ENCODE data around the gene FUT7. TPM values are rescaled to one million over a fixed set of nuclear protein-coding genes. Genes with fewer than 3 reads are reported as not detected.

Gene FUT7
- total and polyA plus RNA-seq, 2 of the 13 experiments (the other 11 are each of a cell fraction or from before 2014, with no cell fraction given), result 0.05 TPM; not detected in 1

DNA sequence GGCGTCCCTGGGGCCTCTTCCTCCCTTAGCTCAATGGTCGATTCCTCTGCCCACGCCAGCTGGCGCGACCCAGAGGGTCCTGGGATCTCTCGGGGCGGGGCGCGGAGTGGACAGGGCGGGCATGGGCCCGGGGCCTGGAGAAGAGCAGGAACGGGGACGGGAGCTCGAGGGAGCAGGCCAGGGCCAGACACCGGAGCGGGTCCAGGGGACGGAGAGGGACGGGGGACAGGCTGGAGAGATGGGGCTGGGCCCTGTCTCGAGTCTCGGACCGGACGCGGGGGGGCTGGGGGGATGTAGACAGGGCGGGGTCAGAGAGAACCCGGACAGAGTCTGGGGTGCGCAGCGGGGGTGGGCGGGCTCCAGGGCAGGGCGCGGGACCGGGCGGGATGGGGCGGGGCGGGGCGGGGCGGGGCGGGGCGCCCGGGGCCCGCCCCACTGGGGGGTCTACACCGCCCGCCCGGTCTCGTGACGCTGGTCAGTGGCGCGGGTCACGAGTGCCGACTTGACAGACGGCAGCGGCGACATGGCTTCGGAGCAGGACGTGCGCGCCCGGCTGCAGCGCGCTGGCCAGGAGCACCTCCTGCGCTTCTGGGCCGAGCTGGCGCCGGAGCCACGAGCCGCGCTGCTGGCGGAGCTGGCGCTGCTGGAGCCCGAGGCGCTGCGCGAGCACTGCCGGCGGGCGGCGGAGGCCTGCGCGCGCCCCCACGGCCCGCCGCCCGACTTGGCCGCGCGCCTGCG is 45.3 kb upstream of the FUT7 start, which contains the start of gene UAP1L1 (continued):
- TF ChIP-seq, protein P1, sequence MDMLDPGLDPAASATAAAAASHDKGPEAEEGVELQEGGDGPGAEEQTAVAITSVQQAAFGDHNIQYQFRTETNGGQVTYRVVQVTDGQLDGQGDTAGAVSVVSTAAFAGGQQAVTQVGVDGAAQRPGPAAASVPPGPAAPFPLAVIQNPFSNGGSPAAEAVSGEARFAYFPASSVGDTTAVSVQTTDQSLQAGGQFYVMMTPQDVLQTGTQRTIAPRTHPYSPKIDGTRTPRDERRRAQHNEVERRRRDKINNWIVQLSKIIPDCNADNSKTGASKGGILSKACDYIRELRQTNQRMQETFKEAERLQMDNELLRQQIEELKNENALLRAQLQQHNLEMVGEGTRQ (IDR thresholded peaks at IDR 0.05; ENCODE audit: low read depth, low read length), result no peak
- TF ChIP-seq, protein P1 (CRISPR knock-in tag; IDR thresholded peaks at IDR 0.05; ENCODE audit: borderline replicate concordance), result no peak
- TF ChIP-seq ELF4 (CRISPR knock-in tag; IDR thresholded peaks at IDR 0.05; ENCODE audit: borderline replicate concordance), result no peak
- no peak for TF ChIP-seq ZNF569 (CRISPR knock-in tag; IDR thresholded peaks at IDR 0.05; ENCODE audit: borderline replicate concordance)
- no peak for TF ChIP-seq TBP (CRISPR knock-in tag; IDR thresholded peaks at IDR 0.05)
- TF ChIP-seq DR1 (CRISPR knock-in tag; IDR thresholded peaks at IDR 0.05), result no peak
- no peak for TF ChIP-seq RORA (CRISPR knock-in tag; IDR thresholded peaks at IDR 0.05)
- TF ChIP-seq, protein P2, sequence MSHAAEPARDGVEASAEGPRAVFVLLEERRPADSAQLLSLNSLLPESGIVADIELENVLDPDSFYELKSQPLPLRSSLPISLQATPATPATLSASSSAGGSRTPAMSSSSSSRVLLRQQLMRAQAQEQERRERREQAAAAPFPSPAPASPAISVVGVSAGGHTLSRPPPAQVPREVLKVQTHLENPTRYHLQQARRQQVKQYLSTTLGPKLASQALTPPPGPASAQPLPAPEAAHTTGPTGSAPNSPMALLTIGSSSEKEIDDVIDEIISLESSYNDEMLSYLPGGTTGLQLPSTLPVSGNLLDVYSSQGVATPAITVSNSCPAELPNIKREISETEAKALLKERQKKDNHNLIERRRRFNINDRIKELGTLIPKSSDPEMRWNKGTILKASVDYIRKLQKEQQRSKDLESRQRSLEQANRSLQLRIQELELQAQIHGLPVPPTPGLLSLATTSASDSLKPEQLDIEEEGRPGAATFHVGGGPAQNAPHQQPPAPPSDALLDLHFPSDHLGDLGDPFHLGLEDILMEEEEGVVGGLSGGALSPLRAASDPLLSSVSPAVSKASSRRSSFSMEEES (CRISPR knock-in tag; IDR thresholded peaks at IDR 0.05), result peak; percentile 65; the same call in 1 of the 2 replicates
- TF ChIP-seq, protein P3, sequence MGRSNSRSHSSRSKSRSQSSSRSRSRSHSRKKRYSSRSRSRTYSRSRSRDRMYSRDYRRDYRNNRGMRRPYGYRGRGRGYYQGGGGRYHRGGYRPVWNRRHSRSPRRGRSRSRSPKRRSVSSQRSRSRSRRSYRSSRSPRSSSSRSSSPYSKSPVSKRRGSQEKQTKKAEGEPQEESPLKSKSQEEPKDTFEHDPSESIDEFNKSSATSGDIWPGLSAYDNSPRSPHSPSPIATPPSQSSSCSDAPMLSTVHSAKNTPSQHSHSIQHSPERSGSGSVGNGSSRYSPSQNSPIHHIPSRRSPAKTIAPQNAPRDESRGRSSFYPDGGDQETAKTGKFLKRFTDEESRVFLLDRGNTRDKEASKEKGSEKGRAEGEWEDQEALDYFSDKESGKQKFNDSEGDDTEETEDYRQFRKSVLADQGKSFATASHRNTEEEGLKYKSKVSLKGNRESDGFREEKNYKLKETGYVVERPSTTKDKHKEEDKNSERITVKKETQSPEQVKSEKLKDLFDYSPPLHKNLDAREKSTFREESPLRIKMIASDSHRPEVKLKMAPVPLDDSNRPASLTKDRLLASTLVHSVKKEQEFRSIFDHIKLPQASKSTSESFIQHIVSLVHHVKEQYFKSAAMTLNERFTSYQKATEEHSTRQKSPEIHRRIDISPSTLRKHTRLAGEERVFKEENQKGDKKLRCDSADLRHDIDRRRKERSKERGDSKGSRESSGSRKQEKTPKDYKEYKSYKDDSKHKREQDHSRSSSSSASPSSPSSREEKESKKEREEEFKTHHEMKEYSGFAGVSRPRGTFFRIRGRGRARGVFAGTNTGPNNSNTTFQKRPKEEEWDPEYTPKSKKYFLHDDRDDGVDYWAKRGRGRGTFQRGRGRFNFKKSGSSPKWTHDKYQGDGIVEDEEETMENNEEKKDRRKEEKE (IDR thresholded peaks at IDR 0.05), result no peak
- peak; percentile 45; the same call in 1 of the 2 replicates for TF ChIP-seq ZBTB38 (CRISPR knock-in tag; IDR thresholded peaks at IDR 0.05)
- TF ChIP-seq GLI4 (CRISPR knock-in tag; IDR thresholded peaks at IDR 0.05; ENCODE audit: borderline replicate concordance), result no peak
- TF ChIP-seq NR2F1 (CRISPR knock-in tag; IDR thresholded peaks at IDR 0.05), result no peak
- TF ChIP-seq, protein P4, sequence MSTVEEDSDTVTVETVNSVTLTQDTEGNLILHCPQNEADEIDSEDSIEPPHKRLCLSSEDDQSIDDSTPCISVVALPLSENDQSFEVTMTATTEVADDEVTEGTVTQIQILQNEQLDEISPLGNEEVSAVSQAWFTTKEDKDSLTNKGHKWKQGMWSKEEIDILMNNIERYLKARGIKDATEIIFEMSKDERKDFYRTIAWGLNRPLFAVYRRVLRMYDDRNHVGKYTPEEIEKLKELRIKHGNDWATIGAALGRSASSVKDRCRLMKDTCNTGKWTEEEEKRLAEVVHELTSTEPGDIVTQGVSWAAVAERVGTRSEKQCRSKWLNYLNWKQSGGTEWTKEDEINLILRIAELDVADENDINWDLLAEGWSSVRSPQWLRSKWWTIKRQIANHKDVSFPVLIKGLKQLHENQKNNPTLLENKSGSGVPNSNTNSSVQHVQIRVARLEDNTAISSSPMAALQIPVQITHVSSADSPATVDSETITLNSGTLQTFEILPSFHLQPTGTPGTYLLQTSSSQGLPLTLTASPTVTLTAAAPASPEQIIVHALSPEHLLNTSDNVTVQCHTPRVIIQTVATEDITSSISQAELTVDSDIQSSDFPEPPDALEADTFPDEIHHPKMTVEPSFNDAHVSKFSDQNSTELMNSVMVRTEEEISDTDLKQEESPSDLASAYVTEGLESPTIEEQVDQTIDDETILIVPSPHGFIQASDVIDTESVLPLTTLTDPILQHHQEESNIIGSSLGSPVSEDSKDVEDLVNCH (CRISPR knock-in tag; IDR thresholded peaks at IDR 0.05), result no peak
- no peak for TF ChIP-seq SP2 (CRISPR knock-in tag; IDR thresholded peaks at IDR 0.05)
- no peak for TF ChIP-seq ELF1 (CRISPR knock-in tag; IDR thresholded peaks at IDR 0.05)
- no peak for TF ChIP-seq HDAC6 (IDR thresholded peaks at IDR 0.05; ENCODE audit: low read depth, low read length)
- TF ChIP-seq ZFP41 (CRISPR knock-in tag; IDR thresholded peaks at IDR 0.05; ENCODE audit: borderline replicate concordance), result no peak
- TF ChIP-seq SAP130 (CRISPR knock-in tag; IDR thresholded peaks at IDR 0.05; ENCODE audit: low read depth), result peak; percentile 64
- TF ChIP-seq ZNF550 (CRISPR knock-in tag; IDR thresholded peaks at IDR 0.05; ENCODE audit: borderline replicate concordance), result no peak
